Astrocyte of the cerebellum (primary cell): ENCODE results near the gene PCIF1.
A peak's percentile ranks its signal among the peaks of the same experiment; 100 is the strongest.

ENCODE experiments used
- DNase-seq: peaks from one replicate; pipeline ENCODE4 v3.0.0-alpha.2; 2011; ENCODE audit warnings: low read depth
- H3K4me3 ChIP-seq: 2 replicates; pipeline ENCODE4 v1.5.1; 2011; ENCODE audit warnings: mild to moderate bottlenecking, low read depth, low read length, moderate library complexity
- CTCF ChIP-seq: IDR thresholded peaks from 2 replicates; pipeline ENCODE4 v1.5.1; 2012; ENCODE audit warnings: low read length, low read depth, moderate library complexity, mild to moderate bottlenecking; ENCODE audit errors: missing control alignments
- in situ Hi-C: cut with HindIII; loops from 2 replicates; pipeline ENCODE4 v1.10.0; 2017; ENCODE audit warnings: low sequenced_read_pairs

Gene PCIF1

DNA sequence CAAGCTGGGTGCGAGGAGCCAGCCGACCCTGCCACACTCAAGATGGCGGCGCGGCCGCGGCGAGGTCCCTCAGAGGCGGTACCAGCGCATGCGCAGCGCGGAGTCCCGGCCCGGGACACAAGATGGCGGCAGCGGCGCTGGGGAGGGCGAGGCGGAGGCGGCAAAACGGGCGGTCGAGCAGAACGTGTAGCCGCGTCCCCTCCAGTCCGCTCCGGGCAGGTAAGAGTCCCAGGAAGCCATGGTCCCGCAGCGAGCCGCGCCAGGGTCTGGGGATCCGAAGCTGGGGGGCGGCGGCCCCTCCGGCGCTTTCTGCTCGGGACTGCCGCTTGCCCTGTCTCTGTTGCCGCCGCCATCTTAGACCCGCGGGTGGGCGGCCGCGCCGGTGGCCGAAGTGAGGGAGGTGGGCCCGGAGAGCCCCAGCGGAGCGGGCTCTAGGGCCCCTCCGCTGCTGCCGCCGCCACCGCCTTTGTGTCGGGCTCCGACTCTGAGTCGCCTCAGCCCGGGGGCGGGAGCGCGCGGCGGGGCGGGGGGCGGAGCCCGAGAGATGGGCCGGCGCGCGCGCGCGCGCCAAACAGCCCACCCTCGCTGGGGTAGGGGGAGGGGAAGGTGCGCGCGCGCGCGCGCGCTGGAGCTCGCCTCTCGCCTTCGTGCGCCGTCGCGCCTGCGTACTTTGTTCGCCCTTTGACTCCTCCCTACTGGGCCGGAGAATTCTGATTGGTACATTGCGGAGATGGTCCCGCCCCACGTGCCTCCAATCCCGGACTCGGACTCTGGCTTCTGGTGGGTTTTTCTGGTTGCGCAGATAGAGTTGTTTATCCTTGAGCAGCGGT is at the start of gene PCIF1:
Gene PCIF1 (plus strand): TSS at position 98 of the 830 bp plus-strand sequence. CDS start 4,317 bp downstream, outside the sequence.
- in situ Hi-C loops = no loop called here
- DNase-seq = peak; percentile 93
- H3K4me3 ChIP-seq = peak within 1 kb of the TSS; percentile 95
- TF ChIP-seq CTCF = no peak

GRCh38 chr20:45886590-45887345 is 47.7 kb upstream of the PCIF1 start:
- DNase-seq = no peak
- H3K4me3 ChIP-seq = no peak overlapping the region
- TF ChIP-seq CTCF = no peak
- in situ Hi-C loops = loop anchor here (5.0 kb wide), 1 partner anchor 56 kb away; no protein-coding TSS in a partner anchor

- in situ Hi-C loops = loop anchor here (5.0 kb wide), 1 partner anchor 55 kb away; no protein-coding TSS in a partner anchor
- TF ChIP-seq CTCF = no peak
These were observed 47.2 kb upstream of the PCIF1 start, which contains the start of gene SPATA25 for GRCh38 chr20:45887346-45887715. TSS of gene SPATA25 (minus strand) at chr20:45887622. CDS start at chr20:45887590, 32 bp downstream.

GRCh38 chr20:45888681-45889080 is 45.8 kb upstream of the PCIF1 start:
- in situ Hi-C loops = loop anchor here (5.0 kb wide), 1 partner anchor 54 kb away; no protein-coding TSS in a partner anchor
- TF ChIP-seq CTCF = no peak
- no peak for DNase-seq
- H3K4me3 ChIP-seq = no peak overlapping the region

More at GRCh38 chr20:45887346-45887715, 47.2 kb upstream of the PCIF1 start, which contains the start of gene SPATA25:
- H3K4me3 ChIP-seq = no peak within 1 kb of the TSS
- no peak for DNase-seq

- peak; percentile 79 for TF ChIP-seq CTCF
These were observed 44.2 kb upstream of the PCIF1 start for GRCh38 chr20:45890077-45890984.

More at GRCh38 chr20:45890077-45890984, 44.2 kb upstream of the PCIF1 start:
- in situ Hi-C loops = no loop called here
- peak overlapping the region; percentile 78 for H3K4me3 ChIP-seq
- peak; percentile 61 for DNase-seq
